SK-N-SH (cell line): ENCODE measurements around the gene MANBA.

Experiments
- EP300 ChIP-seq, 2 experiments: IDR thresholded peaks; 2 replicates each; pipeline versions ENCODE4 v1.4.0 to v1.6.1; 2012; ENCODE audit warnings: borderline replicate concordance in 1 of 2, low read depth in 1 of 2, low read length in 1 of 2
- JUND ChIP-seq: IDR thresholded peaks from 2 replicates; pipeline ENCODE4 v1.4.0; 2012
- NRF1 ChIP-seq: IDR thresholded peaks from 2 replicates; pipeline ENCODE4 v1.6.1; 2012; ENCODE audit warnings: low read depth, mild to moderate bottlenecking, low read length
- RFX5 ChIP-seq: IDR thresholded peaks from 2 replicates; pipeline ENCODE4 v1.6.1; 2012; ENCODE audit warnings: mild to moderate bottlenecking, improper control_type of control experiment, low read length
- TCF12 ChIP-seq: IDR thresholded peaks from 2 replicates; pipeline ENCODE4 v1.4.0; 2012
- TF ChIP-seq, protein P1 (sequence below): fragments of 200-600 bp; sonication (generic); IDR thresholded peaks from 2 replicates; pipeline ENCODE4 v1.6.1; 2017; ENCODE audit warnings: antibody characterized with exemption, mild to moderate bottlenecking, moderate library complexity
- TF ChIP-seq, protein P2 (sequence below): fragments of 150-350 bp; IDR thresholded peaks from 2 replicates; pipeline ENCODE4 v1.6.1; 2017; ENCODE audit warnings: antibody characterized with exemption, low read length, low read depth, borderline replicate concordance
- TF ChIP-seq, protein P3 (sequence below): fragments of 150-350 bp; IDR thresholded peaks from 2 replicates; pipeline ENCODE4 v1.6.1; 2016; ENCODE audit warnings: mild to moderate bottlenecking, low read depth, low read length

DNA sequence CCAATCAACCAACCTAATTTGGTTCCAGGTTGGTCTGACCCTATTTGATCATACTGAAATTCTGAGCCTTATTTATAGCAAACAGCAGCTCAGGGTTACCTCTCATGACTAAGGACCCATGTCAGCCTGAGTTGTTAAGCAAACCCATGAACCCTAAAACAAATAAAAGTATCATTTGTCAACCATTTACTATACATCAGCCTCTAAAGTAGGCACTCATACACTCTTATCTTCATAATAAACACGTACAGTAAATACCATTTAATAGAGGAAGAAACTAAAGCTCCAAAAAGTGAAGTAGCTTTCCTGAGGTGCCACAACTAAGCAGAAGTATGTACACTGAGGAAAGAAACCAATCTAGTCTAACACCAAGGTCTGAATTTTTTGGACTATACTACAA lies 25.2 kb downstream of the MANBA start:
- TF ChIP-seq EP300 (IDR thresholded peaks at IDR 0.05; ENCODE audit: borderline replicate concordance in 1 of 2, low read depth in 1 of 2, low read length in 1 of 2) (no peak), NRF1 (no peak), JUND (no peak), RFX5 (no peak), TCF12 (no peak)
- TF ChIP-seq, protein P1, sequence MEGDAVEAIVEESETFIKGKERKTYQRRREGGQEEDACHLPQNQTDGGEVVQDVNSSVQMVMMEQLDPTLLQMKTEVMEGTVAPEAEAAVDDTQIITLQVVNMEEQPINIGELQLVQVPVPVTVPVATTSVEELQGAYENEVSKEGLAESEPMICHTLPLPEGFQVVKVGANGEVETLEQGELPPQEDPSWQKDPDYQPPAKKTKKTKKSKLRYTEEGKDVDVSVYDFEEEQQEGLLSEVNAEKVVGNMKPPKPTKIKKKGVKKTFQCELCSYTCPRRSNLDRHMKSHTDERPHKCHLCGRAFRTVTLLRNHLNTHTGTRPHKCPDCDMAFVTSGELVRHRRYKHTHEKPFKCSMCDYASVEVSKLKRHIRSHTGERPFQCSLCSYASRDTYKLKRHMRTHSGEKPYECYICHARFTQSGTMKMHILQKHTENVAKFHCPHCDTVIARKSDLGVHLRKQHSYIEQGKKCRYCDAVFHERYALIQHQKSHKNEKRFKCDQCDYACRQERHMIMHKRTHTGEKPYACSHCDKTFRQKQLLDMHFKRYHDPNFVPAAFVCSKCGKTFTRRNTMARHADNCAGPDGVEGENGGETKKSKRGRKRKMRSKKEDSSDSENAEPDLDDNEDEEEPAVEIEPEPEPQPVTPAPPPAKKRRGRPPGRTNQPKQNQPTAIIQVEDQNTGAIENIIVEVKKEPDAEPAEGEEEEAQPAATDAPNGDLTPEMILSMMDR: no peak
- TF ChIP-seq, protein P2, sequence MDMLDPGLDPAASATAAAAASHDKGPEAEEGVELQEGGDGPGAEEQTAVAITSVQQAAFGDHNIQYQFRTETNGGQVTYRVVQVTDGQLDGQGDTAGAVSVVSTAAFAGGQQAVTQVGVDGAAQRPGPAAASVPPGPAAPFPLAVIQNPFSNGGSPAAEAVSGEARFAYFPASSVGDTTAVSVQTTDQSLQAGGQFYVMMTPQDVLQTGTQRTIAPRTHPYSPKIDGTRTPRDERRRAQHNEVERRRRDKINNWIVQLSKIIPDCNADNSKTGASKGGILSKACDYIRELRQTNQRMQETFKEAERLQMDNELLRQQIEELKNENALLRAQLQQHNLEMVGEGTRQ: no peak
- TF ChIP-seq, protein P3, sequence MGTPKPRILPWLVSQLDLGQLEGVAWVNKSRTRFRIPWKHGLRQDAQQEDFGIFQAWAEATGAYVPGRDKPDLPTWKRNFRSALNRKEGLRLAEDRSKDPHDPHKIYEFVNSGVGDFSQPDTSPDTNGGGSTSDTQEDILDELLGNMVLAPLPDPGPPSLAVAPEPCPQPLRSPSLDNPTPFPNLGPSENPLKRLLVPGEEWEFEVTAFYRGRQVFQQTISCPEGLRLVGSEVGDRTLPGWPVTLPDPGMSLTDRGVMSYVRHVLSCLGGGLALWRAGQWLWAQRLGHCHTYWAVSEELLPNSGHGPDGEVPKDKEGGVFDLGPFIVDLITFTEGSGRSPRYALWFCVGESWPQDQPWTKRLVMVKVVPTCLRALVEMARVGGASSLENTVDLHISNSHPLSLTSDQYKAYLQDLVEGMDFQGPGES: no peak
